IMR-90 (cell line): ENCODE data around the gene DYNLT4. TPM values are rescaled to one million over a fixed set of nuclear protein-coding genes. Genes with fewer than 3 reads are reported as not detected.

Experiments used
- ATAC-seq: fragments of 200-7000 bp; cut with Tn5 transposase; 2 replicates; pipeline ENCODE4 v1.9.1; 2020; ENCODE audit warnings: low read depth, mild to moderate bottlenecking, moderate library complexity
- BruUV-seq: library from RNA; stranded (reverse); fragments of 400-500 nt; replicated peaks from 2 replicates; lab custom pipeline; 2021; lab: Mats Ljungman, UMichigan
- CTCF ChIA-PET: fragments of 300-600 bp; formaldehyde crosslinking; extraction: SDS; loops from one replicate; lab custom pipeline; 2021; ENCODE audit warnings: antibody characterized with exemption; lab: Yijun Ruan, JAX
- POLR2A ChIA-PET: fragments of 300-600 bp; sonication (Branson Sonifier 250); formaldehyde crosslinking; loops from one replicate; lab custom pipeline; 2022; ENCODE audit warnings: antibody characterized with exemption; ENCODE audit not compliant: unreplicated experiment; lab: Charles Lee
- DNase-seq: peaks from one replicate; pipeline ENCODE4 v3.0.0; 2013
- H2AFZ ChIP-seq: replicated peaks from 2 replicates; pipeline ENCODE3; 2013; ENCODE audit warnings: low read length, mild to moderate bottlenecking; ENCODE audit not compliant: poor library complexity
- H2AK5ac ChIP-seq: 2 replicates; pipeline ENCODE4 v1.6.1; 2013; ENCODE audit warnings: low read depth, low read length, inconsistent platforms
- H2AK9ac ChIP-seq: replicated peaks from 2 replicates; pipeline ENCODE3; 2013; ENCODE audit warnings: mild to moderate bottlenecking, low read depth, low read length, moderate library complexity; ENCODE audit not compliant: poor library complexity
- H2BK120ac ChIP-seq: 2 replicates; pipeline ENCODE4 v1.6.1; 2013; ENCODE audit warnings: low read depth, low read length, inconsistent platforms
- H2BK15ac ChIP-seq: 3 replicates; pipeline ENCODE4 v1.6.1; 2013; ENCODE audit warnings: low read depth, low read length, inconsistent platforms
- H2BK20ac ChIP-seq: 2 replicates; pipeline ENCODE4 v1.6.1; 2013; ENCODE audit warnings: low read depth, mild to moderate bottlenecking, inconsistent platforms, low read length, moderate library complexity
- H2BK5ac ChIP-seq: 2 replicates; pipeline ENCODE4 v1.6.1; 2013; ENCODE audit warnings: mild to moderate bottlenecking, low read depth, low read length, inconsistent platforms; ENCODE audit not compliant: poor library complexity, severe bottlenecking
- H3K14ac ChIP-seq: replicated peaks from 2 replicates; pipeline ENCODE4 v1.6.1; 2013; ENCODE audit warnings: low read depth, low read length, inconsistent platforms
- H3K18ac ChIP-seq: 2 replicates; pipeline ENCODE4 v1.6.1; 2013; ENCODE audit warnings: low read depth, low read length, control low read depth
- H3K23ac ChIP-seq: 2 replicates; pipeline ENCODE4 v1.6.1; 2013; ENCODE audit warnings: low read depth, low read length, inconsistent platforms
- H3K27ac ChIP-seq: 2 replicates; pipeline ENCODE4 v1.5.1; 2013; ENCODE audit warnings: mild to moderate bottlenecking, control low read depth, low read length; ENCODE audit not compliant: insufficient read depth
- H3K27me3 ChIP-seq: 2 replicates; pipeline ENCODE4 v1.6.1; 2013; ENCODE audit warnings: low read length; ENCODE audit not compliant: control insufficient read depth, insufficient read depth
- H3K36me3 ChIP-seq: 2 replicates; pipeline ENCODE4 v1.6.1; 2013; ENCODE audit warnings: low read length, mixed read lengths; ENCODE audit not compliant: control insufficient read depth, insufficient read depth
- H3K4ac ChIP-seq: 2 replicates; pipeline ENCODE4 v1.6.1; 2013; ENCODE audit warnings: low read depth, low read length, inconsistent platforms
- H3K4me1 ChIP-seq: 2 replicates; pipeline ENCODE4 v1.6.1; 2013; ENCODE audit warnings: low read length, mixed read lengths; ENCODE audit not compliant: control insufficient read depth, insufficient read depth
- H3K4me2 ChIP-seq: 2 replicates; pipeline ENCODE4 v1.6.1; 2013; ENCODE audit warnings: low read depth, mild to moderate bottlenecking, control low read depth, low read length, moderate library complexity
- H3K4me3 ChIP-seq: 2 replicates; pipeline ENCODE4 v1.5.1; 2013; ENCODE audit warnings: low read depth, mild to moderate bottlenecking, control low read depth, low read length, moderate library complexity; ENCODE audit not compliant: insufficient read depth
- H3K56ac ChIP-seq: 2 replicates; pipeline ENCODE4 v1.6.1; 2013; ENCODE audit warnings: low read length, inconsistent platforms; ENCODE audit not compliant: insufficient read depth; ENCODE audit errors: extremely low read depth
- H3K79me1 ChIP-seq, 2 experiments: 2 replicates each; pipeline ENCODE4 v1.6.1; 2013; ENCODE audit warnings: low read length in 2 of 2, inconsistent platforms in 1 of 2, low read depth in 1 of 2
- H3K9ac ChIP-seq: 2 replicates; pipeline ENCODE4 v1.6.1; 2013; ENCODE audit warnings: low read depth, low read length, control low read depth
- H3K9me1 ChIP-seq: 2 replicates; pipeline ENCODE4 v1.6.1; 2013; ENCODE audit warnings: low read length, inconsistent platforms; ENCODE audit not compliant: insufficient read depth
- H3K9me3 ChIP-seq: 2 replicates; pipeline ENCODE4 v1.6.1; 2013; ENCODE audit warnings: low read length; ENCODE audit not compliant: control insufficient read depth, insufficient read depth
- H4K20me1 ChIP-seq: 2 replicates; pipeline ENCODE4 v1.6.1; 2013; ENCODE audit warnings: low read length, inconsistent platforms; ENCODE audit not compliant: insufficient read depth
- H4K5ac ChIP-seq: 2 replicates; pipeline ENCODE4 v1.6.1; 2013; ENCODE audit warnings: mild to moderate bottlenecking, low read depth, low read length, control low read depth
- H4K8ac ChIP-seq, 2 experiments: 2 replicates each; pipeline ENCODE4 v1.6.1; 2013; ENCODE audit warnings: low read depth in 2 of 2, low read length in 2 of 2, control low read depth in 1 of 2, inconsistent platforms in 1 of 2
- H4K91ac ChIP-seq: 2 replicates; pipeline ENCODE4 v1.6.1; 2013; ENCODE audit warnings: low read depth, low read length, inconsistent platforms; ENCODE audit not compliant: insufficient read depth
- BHLHE40 ChIP-seq: fragments of 150-350 bp; IDR thresholded peaks from 2 replicates; pipeline ENCODE4 v1.6.1; 2016; ENCODE audit warnings: mild to moderate bottlenecking, low read depth, low read length
- FOS ChIP-seq: fragments of 150-350 bp; IDR thresholded peaks from 2 replicates; pipeline ENCODE4 v1.6.1; 2016; ENCODE audit warnings: low read depth, low read length
- MAZ ChIP-seq: IDR thresholded peaks from 2 replicates; pipeline ENCODE4 v1.6.1; 2012; ENCODE audit warnings: low read depth, mild to moderate bottlenecking, low read length, improper control_type of control experiment, moderate library complexity, borderline replicate concordance
- MXI1 ChIP-seq: IDR thresholded peaks from 2 replicates; pipeline ENCODE4 v1.6.1; 2012; ENCODE audit warnings: low read depth, mild to moderate bottlenecking, low read length, moderate library complexity, borderline replicate concordance
- NFE2L2 ChIP-seq: fragments of 150-350 bp; IDR thresholded peaks from 2 replicates; pipeline ENCODE4 v1.6.1; 2016; ENCODE audit warnings: low read depth, mild to moderate bottlenecking, low read length
- SMC3 ChIP-seq: fragments of 150-350 bp; IDR thresholded peaks from 2 replicates; pipeline ENCODE4 v1.6.1; 2016; ENCODE audit warnings: low read depth, mild to moderate bottlenecking, antibody characterized with exemption, low read length, moderate library complexity
- WGBS, 2 experiments: methylation state at CpG; one replicate each; pipeline versions ENCODE4 v1.1.5 to v1.1.7; 2013; ENCODE audit warnings: missing lambda C conversion rate in 2 of 2; ENCODE audit not compliant: insufficient read length in 1 of 2; ENCODE audit errors: extremely low coverage in 2 of 2; 5-methylcytosine and 5-hydroxymethylcytosine counted together
- dilution Hi-C: fragments of 300-500 bp; cut with HindIII; formaldehyde crosslinking; loops from one replicate; pipeline ENCODE4 v1.14.3; 2018; ENCODE audit warnings: low sequenced_read_pairs; ENCODE audit not compliant: unreplicated experiment
- in situ Hi-C: fragments of 300-500 bp; cut with MboI; formaldehyde crosslinking; loops from 3 replicates; pipeline ENCODE4 v1.14.3; 2019; ENCODE audit warnings: low sequenced_read_pairs, inconsistent platforms, mixed read lengths
- intact Hi-C: fragments of 100-400 bp; cut with micrococcal nuclease; formaldehyde crosslinking; loops from 2 replicates; pipeline ENCODE4 v1.10.0; 2022
- polyA plus RNA-seq, 3 experiments: library from polyadenylated mRNA; depleted of rRNA; stranded (reverse); fragments of >200 nt; gene quantifications; 2 replicates each; pipeline ENCODE4 v1.2.3, GENCODE V29; 2012; ENCODE audit warnings: low replicate concordance in 1 of 3
- total RNA-seq: library from RNA; depleted of rRNA; stranded (reverse); fragments of >200 nt; gene quantifications from 2 replicates; pipeline ENCODE4 v1.2.3, GENCODE V29; 2012
- TF ChIP-seq, protein P1 (sequence below): fragments of 150-350 bp; IDR thresholded peaks from 2 replicates; pipeline ENCODE4 v1.6.1; 2016; ENCODE audit warnings: low read depth, mild to moderate bottlenecking, low read length, moderate library complexity, borderline replicate concordance

Gene DYNLT4
- total and polyA plus RNA-seq, 2 of the 4 experiments (the other 2 are of a cell fraction) = not detected

DNA sequence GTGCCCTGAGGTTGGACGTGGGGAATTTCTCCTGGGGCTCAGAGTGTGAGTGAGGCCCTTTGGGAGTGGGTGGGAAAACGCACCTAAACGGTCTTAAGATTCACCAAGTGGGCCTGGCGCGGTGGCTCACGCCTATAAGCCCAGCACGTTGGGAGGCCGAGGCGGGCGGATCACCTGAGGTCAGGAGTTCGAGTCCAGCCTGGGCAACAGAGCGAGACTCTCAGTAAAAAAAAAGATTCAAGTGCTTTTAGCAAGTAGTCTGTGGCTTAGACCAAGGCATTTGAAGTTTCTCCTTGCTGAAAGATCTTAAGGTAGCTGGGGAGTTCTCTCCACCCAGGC is 30.5 kb downstream of the DYNLT4 start:
- in situ Hi-C loops (no loop called here), dilution Hi-C loops (no loop called here), intact Hi-C loops (loop anchor here (2.0 kb wide), 1 partner anchor 46 kb away; the partner anchor contains the start of gene RNU5D-1)
- no peak overlapping the region for H4K91ac ChIP-seq
- peak overlapping the region; percentile 89; the same call in 1 of the 2 replicates for H3K23ac ChIP-seq
- H3K4me1 ChIP-seq = peaks cover 12% of the 10 kb centered on the region
- peak overlapping the region; percentile 99 for H2AK9ac ChIP-seq
- TF ChIP-seq MAZ (no peak), NFE2L2 (no peak), MXI1 (no peak), FOS (no peak), SMC3 (no peak), BHLHE40 (no peak)
- TF ChIP-seq, protein P1, sequence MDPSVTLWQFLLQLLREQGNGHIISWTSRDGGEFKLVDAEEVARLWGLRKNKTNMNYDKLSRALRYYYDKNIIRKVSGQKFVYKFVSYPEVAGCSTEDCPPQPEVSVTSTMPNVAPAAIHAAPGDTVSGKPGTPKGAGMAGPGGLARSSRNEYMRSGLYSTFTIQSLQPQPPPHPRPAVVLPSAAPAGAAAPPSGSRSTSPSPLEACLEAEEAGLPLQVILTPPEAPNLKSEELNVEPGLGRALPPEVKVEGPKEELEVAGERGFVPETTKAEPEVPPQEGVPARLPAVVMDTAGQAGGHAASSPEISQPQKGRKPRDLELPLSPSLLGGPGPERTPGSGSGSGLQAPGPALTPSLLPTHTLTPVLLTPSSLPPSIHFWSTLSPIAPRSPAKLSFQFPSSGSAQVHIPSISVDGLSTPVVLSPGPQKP = no peak
- peak overlapping the region; percentile 95; the same call in 1 of the 2 replicates for H2AK5ac ChIP-seq
- peak overlapping the region; percentile 75 for H2BK5ac ChIP-seq
- ChIA-PET POLR2A (no interaction called here), CTCF (interaction anchor here (1.2 kb wide), 1 partner anchor 23 kb away, joined by 3 read pairs; the partner anchor contains the start of gene PLK3)
- H3K56ac ChIP-seq = peak overlapping the region; percentile 69
- peak overlapping the region; percentile 93 for H3K14ac ChIP-seq
- no peak overlapping the region for H3K18ac ChIP-seq
- no peak overlapping the region for H2BK20ac ChIP-seq
- H2BK15ac ChIP-seq = no peak overlapping the region
- DNase-seq (no peak), ATAC-seq (no peak)
- peak overlapping the region; percentile 98 for H3K4me2 ChIP-seq
- peak overlapping the region; percentile 92 for H3K4ac ChIP-seq
- H4K20me1 ChIP-seq = peaks cover 51% of the 10 kb centered on the region
- peak overlapping the region; percentile 78 for H3K4me3 ChIP-seq
- no peaks in the 10 kb centered on the region for H3K9me3 ChIP-seq
- WGBS, 2 experiments = 42% methylated on average over 4 of the region's 12 CpGs; no CpG with 5 or more reads in 1 of the 2 experiments
- H3K27me3 ChIP-seq = no peaks in the 10 kb centered on the region
- peaks cover 44% of the 10 kb centered on the region for H3K36me3 ChIP-seq
- H3K9ac ChIP-seq = peak overlapping the region; percentile 98
- peaks cover 17 to 65% of the 10 kb centered on the region in 2 experiments for H3K79me1 ChIP-seq
- peak overlapping the region; percentile 3 for H2AFZ ChIP-seq
- H4K5ac ChIP-seq = no peak overlapping the region
- peak overlapping the region; percentile 80 for H3K27ac ChIP-seq
- no TSS peak for BruUV-seq
- no peak overlapping the region for H2BK120ac ChIP-seq
- H3K9me1 ChIP-seq = peaks cover 19% of the 10 kb centered on the region
- H4K8ac ChIP-seq = no peak overlapping the region
